GM18519 (cell line): ENCODE results near the gene KIF11.

Source experiments
- ATAC-seq: cut with Tn5 transposase; IDR thresholded peaks from one replicate; pipeline ENCODE4 v1.9.1; 2021; ENCODE audit warnings: mild to moderate bottlenecking, moderate library complexity; ENCODE audit not compliant: unreplicated experiment, low FRiP score

KIF11 gene

GRCh38 chr10:92667078-92667477 is 74.1 kb downstream of the KIF11 start:
- ATAC-seq: no peak

DNA sequence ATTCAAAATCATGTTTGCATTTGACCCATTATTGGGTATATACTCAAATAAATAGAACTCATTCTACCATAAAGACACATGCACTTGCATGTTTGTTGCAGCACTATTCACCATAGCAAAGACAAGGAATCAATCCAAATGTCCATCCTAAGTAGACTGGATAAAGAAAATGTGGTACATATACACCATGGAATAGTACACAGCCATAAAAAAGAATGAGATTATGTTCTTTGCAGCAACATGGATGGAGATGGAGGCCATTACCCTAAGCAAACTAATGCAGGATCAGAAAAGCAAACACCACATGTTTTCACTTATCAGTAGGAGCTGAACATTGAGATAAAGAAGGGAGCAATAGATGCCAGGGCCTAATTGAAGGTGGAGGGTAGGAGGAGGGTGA is 84.8 kb downstream of the KIF11 start:
- ATAC-seq: no peak

DNA sequence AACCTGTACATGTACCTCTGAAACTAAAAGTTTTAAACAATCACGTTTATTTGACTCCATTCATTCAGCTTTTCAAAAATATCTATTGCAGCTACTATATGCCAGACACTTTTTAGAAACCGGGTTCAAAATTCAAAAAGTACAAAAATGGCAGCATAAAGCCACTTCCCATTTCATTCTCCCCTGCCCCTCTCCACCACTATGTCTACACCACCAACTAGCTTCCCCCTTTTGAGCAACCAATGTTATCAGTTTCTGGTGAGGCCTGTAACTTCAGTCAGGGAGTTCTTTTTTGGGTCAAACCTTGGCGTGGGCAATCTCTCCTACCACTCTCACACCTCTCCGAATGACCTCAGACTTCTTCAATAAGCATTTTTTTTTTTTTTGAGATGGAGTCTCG is 85.3 kb downstream of the KIF11 start:
- ATAC-seq: no peak

GRCh38 chr10:92681306-92681834 is 88.4 kb downstream of the KIF11 start:
- no peak for ATAC-seq

GRCh38 chr10:92688573-92688926 is 95.6 kb downstream of the KIF11 start:
- ATAC-seq: no peak

GRCh38 chr10:92688927-92689662 is 96.2 kb downstream of the KIF11 start:
- ATAC-seq: no peak

- ATAC-seq: no peak
Measured at GRCh38 chr10:92689663-92690210, 96.8 kb downstream of the KIF11 start, which contains the start of gene HHEX. HHEX (plus strand) TSS chr10:92689955; CDS start chr10:92689987, 32 bp downstream.

DNA sequence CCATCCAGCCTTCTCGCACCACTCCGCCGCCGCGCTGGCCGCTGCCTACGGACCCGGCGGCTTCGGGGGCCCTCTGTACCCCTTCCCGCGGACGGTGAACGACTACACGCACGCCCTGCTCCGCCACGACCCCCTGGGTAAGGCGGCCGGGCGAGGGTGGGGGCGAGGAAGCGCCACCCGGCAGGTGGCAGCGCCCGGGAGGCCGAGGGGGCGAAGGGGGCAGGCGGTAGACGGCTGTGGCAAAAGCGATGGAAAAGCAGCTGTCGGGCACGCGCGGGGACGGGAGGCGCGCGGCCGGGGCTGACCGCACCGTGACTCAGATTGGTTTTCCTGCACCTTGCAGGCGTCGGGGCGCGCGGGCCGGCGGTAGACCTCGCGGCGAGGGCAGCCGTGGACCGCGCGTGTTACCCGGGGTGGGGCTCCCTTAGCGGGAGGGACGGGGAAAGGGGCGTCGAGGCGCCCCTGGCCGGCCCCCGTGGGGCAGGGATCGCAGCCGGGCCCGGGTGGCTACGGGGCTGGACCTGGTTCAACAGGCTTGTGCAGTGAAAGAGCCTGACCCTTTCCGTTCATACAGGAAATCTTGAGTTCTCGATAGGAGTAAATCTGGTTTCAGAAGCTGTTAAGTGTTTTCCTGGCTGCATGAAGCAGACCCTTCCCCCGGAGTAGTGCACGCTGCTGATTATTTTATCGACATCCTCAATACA is 97.4 kb downstream of the KIF11 start:
- no peak for ATAC-seq

DNA sequence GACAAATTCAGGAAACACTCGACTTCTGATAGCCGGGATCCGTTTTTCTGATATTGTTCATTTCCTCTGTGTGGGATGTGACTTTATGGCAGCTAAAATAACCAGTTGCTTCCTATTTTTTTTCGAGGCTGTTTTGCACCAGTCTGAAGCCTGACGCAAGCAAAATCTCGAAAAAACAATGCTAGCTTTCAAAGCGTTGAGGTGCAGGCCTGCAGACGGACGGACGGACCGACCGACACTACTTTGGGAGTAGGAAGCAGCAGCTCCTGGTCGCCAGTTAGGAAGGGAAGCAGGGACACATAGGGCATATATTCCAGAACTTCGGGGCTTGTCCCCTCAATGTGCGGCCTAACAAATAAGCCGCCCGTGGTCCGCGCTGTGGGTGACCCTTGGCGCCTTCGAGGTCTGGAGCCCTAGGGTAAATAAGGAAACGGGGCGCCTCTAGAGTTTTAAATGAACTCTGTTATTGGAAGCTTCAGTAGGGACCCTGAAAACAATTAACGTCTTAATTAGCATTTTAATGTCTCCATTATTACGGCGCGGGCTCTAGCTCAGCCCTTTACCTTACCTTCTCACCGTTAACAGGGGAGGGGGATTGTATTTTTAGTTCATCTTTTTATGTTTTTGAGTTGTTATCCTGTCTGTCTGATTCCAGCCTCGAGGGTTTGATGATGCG is 98.1 kb downstream of the KIF11 start:
- no peak for ATAC-seq

GRCh38 chr10:92691591-92692079 is 98.7 kb downstream of the KIF11 start:
- no peak for ATAC-seq

- no peak for ATAC-seq
Measured at GRCh38 chr10:92692080-92692671, 99.2 kb downstream of the KIF11 start.

DNA sequence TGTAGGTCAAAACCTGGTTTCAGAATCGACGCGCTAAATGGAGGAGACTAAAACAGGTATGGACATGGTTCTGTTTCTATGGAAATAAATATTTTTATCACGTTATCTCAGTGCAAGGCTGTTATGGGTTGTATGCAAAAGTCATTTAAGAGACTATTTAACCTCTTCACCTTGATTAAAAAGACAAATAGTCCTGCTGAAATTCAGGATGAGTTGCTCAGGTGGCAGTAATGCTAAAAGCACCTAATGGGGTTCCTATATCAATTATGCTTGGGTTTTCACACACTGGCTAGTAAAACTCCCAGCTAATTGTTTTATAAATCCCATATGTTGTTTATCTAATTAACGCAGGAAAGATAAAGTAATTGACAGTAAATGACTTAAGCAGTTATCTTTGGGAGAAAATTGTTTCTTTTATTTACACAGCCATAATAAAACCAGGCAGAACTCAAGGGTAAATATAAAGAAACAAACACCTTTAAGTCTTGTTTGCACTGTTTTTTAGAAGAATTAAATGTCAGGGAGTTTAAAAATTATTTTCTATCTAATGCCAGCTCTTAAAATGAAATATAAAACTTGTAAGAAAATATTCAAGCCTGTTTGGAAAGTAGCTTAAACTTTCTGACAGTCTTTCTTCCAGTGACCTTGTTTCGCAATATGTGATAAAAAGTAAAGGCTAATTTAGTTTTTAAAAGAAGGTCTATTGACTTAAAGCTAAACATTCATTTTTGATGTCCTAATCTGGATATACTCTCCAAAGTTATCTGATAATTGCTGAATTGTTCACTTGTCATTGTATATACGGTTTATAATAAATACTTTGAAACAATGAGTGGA is 100.0 kb downstream of the KIF11 start:
- ATAC-seq: no peak

- no peak for ATAC-seq
Measured at GRCh38 chr10:92693534-92693893, 100.6 kb downstream of the KIF11 start.

DNA sequence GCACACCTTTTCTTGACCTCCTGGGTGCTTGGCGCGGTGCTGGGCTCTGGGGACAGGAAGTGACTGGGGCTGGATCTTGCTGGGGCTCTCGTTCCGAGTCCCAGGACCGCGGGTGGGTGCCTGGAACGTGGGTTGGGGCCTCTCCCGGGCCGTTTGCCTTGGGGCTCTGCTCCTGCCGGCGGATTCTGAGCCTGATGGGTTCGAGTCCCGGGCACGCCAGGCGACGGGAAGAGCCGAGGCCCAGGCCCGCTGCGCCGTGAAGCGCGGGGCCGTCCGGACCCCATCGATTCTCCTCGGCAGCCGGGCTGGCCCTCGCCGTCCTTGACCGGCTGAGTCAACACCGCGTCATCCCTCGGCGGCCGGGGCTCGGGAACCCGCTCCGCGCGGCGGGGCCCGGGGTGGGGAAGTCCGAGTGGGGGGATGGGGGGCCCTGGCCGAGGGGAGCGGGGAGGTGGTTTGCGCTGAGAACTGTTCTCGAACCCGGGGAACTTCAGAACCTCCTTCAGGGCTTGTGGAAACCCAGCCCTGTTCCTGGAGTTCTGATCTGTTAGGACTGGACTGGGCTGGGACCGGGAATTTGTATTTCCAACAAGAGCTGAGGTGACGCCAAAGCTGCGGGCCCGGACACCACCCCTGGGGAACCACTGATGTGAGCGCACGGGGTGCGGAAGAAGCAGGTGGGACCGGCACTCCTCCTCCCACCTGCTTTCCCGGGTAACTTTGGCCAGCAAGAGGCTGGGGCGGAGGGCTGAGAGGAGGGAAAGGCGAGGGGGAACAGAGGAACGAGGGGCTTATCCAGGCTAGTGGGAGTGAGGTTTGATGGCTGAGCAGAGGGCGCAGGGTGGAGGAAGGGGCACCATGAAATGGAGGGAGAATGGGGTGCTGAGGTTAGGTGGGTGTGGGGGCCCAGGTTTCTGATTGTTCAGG is 103.0 kb downstream of the KIF11 start:
- no peak for ATAC-seq

DNA sequence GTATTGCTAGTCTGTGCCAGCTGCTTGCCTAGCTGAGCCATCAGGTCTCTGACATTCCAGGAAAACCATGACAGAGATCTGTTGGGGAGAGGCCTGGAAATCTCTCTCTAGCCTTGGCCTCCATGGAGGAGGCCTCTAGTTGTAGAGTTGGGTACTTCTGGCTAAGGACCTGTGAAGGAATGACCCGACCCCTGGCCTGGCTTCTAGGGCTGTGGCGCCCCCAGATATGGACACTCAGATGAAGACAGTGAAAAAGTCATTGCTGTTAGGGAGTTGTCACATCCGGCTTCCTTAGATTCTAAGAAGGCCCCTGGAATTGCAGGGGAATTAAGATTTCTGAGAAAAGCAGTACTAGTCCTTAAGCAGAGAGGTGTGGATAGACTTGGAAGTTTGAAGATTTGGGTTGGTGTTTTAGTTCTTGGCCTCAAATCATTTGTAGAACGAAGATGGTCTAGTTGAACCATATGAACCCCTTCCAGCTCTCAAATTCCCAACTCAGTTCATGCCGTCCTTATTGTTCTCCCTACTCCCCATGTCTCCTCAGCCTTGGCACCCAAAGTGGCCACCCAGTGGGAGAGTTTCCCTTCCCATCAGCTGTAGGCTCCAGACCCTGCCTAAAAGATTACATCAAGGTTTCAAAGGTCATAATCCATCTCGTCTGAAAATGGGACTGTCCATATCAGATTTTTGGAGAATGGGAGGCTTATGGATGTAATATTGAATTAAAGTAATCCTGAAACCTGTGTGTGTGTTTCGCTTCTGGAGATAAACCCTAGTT is 103.9 kb downstream of the KIF11 start:
- no peak for ATAC-seq

- ATAC-seq: no peak
Measured at GRCh38 chr10:92697663-92698511, 105.0 kb downstream of the KIF11 start.

DNA sequence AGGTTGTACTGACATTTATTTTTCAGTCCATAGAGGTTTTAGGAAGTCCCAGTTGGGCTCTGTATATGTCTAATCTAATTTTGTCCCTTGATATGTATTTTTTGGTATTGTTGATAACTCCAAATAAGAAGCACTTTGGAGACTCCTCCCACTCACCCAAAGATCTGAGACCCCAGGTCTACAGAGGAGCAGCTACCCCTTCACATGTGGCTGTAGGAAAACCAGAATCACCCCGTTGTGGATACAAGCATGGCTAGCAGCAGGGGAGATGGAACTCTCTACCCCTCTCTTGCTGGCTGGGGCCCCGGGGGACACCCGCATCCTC is 106.2 kb downstream of the KIF11 start:
- no peak for ATAC-seq
